AG09309 (cell line): ENCODE measurements around the gene MYO1A.
"Not testable (repeated sequence)": the region's sequence is repeated elsewhere in the genome, so short reads cannot be mapped to it uniquely, and the experiment has no call there.

Experiments
- DNase-seq: peaks from one replicate; pipeline ENCODE4 v3.0.0-alpha.2; 2010; ENCODE audit warnings: low read depth
- H3K4me3 ChIP-seq: 2 replicates; pipeline ENCODE4 v1.5.1; 2011; ENCODE audit warnings: mild to moderate bottlenecking, low read depth, low read length, moderate library complexity; ENCODE audit not compliant: control insufficient read depth
- CTCF ChIP-seq: IDR thresholded peaks from 2 replicates; pipeline ENCODE4 v1.5.1; 2011; ENCODE audit warnings: mild to moderate bottlenecking, low read depth, low read length, inconsistent platforms; ENCODE audit not compliant: insufficient read depth, control insufficient read depth; ENCODE audit errors: missing control alignments

MYO1A gene

GRCh38 chr12:57027805-57028153 lies 22.1 kb downstream of the MYO1A start:
- no peak overlapping the region for H3K4me3 ChIP-seq
- DNase-seq = no peak
- no peak for TF ChIP-seq CTCF

GRCh38 chr12:57027011-57027804 lies 22.7 kb downstream of the MYO1A start:
- H3K4me3 ChIP-seq = no peak overlapping the region
- no peak for TF ChIP-seq CTCF
- no peak for DNase-seq

GRCh38 chr12:57025196-57025595 lies 24.7 kb downstream of the MYO1A start:
- no peak for TF ChIP-seq CTCF
- DNase-seq = no peak

GRCh38 chr12:57022324-57022723 lies 27.6 kb downstream of the MYO1A start:
- H3K4me3 ChIP-seq, DNase-seq: not testable (repeated sequence)

More at GRCh38 chr12:57025196-57025595, 24.7 kb downstream of the MYO1A start:
- H3K4me3 ChIP-seq = no peak overlapping the region

- H3K4me3 ChIP-seq = no peak overlapping the region
- no peak for DNase-seq
- TF ChIP-seq CTCF = no peak
These were observed 29.8 kb downstream of the MYO1A start for GRCh38 chr12:57019983-57020719.

- no peak for DNase-seq
- TF ChIP-seq CTCF = no peak
- H3K4me3 ChIP-seq = no peak overlapping the region
These were observed 31.0 kb downstream of the MYO1A start for GRCh38 chr12:57018906-57019305.

- not testable (repeated sequence) for DNase-seq, H3K4me3 ChIP-seq
These were observed 31.6 kb downstream of the MYO1A start for GRCh38 chr12:57018353-57018752.
